Adrenal gland (tissue), 12 donors: Measurements from ENCODE around the gene NT5C2. TPM values are rescaled to one million over a fixed set of nuclear protein-coding genes. Genes with fewer than 3 reads are reported as not detected.

Source experiments
- DNase-seq, 7 donors: peaks; one replicate each; pipeline ENCODE4 v3.0.0-alpha.2; 2019 to 2020
- H3K27ac ChIP-seq, 5 donors: fragments of 200-600 bp; sonication (generic) in 4 of 5; 1 replicate in 3 of 5; 2 replicates in 2 of 5; pipeline versions ENCODE4 v1.5.1 to v1.8.0; 2016 to 2020; ENCODE audit warnings: mild to moderate bottlenecking in 1 of 5
- H3K27me3 ChIP-seq: fragments of 200-600 bp; 2 replicates; pipeline ENCODE4 v1.8.0; 2021
- H3K36me3 ChIP-seq, 2 donors: fragments of 200-600 bp; replicated peaks in 1 of 2; 1 replicate in 1 of 2; 2 replicates in 1 of 2; pipeline versions ENCODE4 v1.5.1 to v1.8.0; 2018 to 2022
- H3K4me1 ChIP-seq, 2 donors: fragments of 200-600 bp; replicated peaks in 1 of 2; 1 replicate in 1 of 2; 2 replicates in 1 of 2; pipeline versions ENCODE4 v1.5.1 to v1.8.0; 2018 to 2021
- H3K4me3 ChIP-seq, 4 donors: fragments of 200-600 bp; sonication (generic) in 3 of 4; one replicate each; pipeline ENCODE4 v1.5.1; 2016 to 2018
- H3K9me3 ChIP-seq, 3 donors: fragments of 200-600 bp; sonication (generic) in 1 of 3; replicated peaks in 1 of 3; 1 replicate in 2 of 3; 2 replicates in 1 of 3; pipeline versions ENCODE4 v1.5.1 to v1.8.0; 2016 to 2021
- POLR2A ChIP-seq, 2 donors: fragments of 450-650 bp; IDR thresholded peaks; one replicate each; pipeline ENCODE4 v1.6.1; 2017; ENCODE audit warnings: antibody characterized with exemption in 2 of 2, mild to moderate bottlenecking in 2 of 2, moderate library complexity in 1 of 2
- WGBS, 4 donors: extraction: QIAGEN DNeasy Blood & Tissue Kit in 2 of 4; methylation state at CpG; one replicate each; pipeline versions ENCODE4 v1.1.5 to v1.1.7; 2013 to 2017; 5-methylcytosine and 5-hydroxymethylcytosine counted together
- intact Hi-C, 2 donors: fragments of 100-400 bp; cut with DNase I; formaldehyde crosslinking; loops; one replicate each; pipeline versions ENCODE4 v1.14.1 to v1.15.0; 2022 to 2023
- polyA plus RNA-seq, 3 donors: library from polyadenylated mRNA; stranded (reverse); fragments of 200-250 nt in 2 of 3; fragments of 350-450 nt in 1 of 3; fragmentation: Illumina TruSeq in 1 of 3; extraction: RNeasy Lipid Tissue Mini Kit (QIAGEN cat#74804) in 1 of 3; gene quantifications; one replicate each; pipeline ENCODE4 v1.2.3, GENCODE V29; 2013 to 2014
- total RNA-seq, 9 donors: library from RNA; depleted of rRNA in 4 of 9; stranded (reverse); fragments of >200 nt in 4 of 9; fragments of 120-200 nt in 1 of 9; fragmentation: NEBNext Ultra II Directional in 1 of 9; extraction: Animal tissue kit (Norgen Biotek cat#: 25700) in 1 of 9; gene quantifications; one replicate each; pipeline versions ENCODE4 v1.1.0 to v1.2.4, GENCODE V29; 2013 to 2023
- TF ChIP-seq, protein P1 (sequence below), 6 experiments: fragments of 450-650 bp in 4 of 6; fragments of 200-600 bp in 2 of 6; sonication (generic) in 1 of 6; IDR thresholded peaks; 1 replicate in 5 of 6; 2 replicates in 1 of 6; pipeline versions ENCODE4 v1.5.1 to v1.8.0; 2016 to 2021; ENCODE audit warnings: antibody characterized with exemption in 6 of 6, mild to moderate bottlenecking in 2 of 6, moderate library complexity in 1 of 6
- donor health status: healthy with polysubstance abuse.
- donor health status: Bipolar disorder and iron deficiency.
- donor health status: DM: yes; HTN: yes; CAD: no.
- donor health status: DM: no; HTN: no; CAD: no.
- donor health status: DM: no; HTN: no; CAD: no.
- donor health status: DM: yes; HTN: yes; CAD: no.

Gene NT5C2
- total and polyA plus RNA-seq, 12 donors: 23.2 to 101 (median 71.1) TPM

DNA sequence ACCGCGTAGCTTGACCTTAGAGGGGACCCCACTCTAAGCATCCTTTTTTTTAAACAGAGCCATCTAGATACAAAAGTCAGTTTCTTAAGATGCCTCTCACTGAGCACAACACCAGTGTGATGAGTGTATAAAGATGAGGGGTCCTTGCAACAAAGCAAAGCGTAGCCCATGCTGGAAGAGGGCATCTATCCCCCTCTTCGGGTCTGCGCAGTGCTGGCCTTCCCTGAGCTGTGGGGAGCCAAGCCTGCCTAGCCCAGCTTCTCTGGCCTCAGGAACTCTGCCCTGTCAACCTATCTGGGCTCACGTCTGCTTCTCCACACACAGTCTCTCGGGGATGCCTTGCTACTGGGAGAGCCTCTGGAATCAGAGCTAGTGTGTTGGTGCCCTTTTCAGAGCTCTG is 114.0 kb downstream of the NT5C2 start:
- H3K27ac ChIP-seq: no peak overlapping the region
- no peak for TF ChIP-seq POLR2A (IDR thresholded peaks at IDR 0.05)
- TF ChIP-seq, protein P1, sequence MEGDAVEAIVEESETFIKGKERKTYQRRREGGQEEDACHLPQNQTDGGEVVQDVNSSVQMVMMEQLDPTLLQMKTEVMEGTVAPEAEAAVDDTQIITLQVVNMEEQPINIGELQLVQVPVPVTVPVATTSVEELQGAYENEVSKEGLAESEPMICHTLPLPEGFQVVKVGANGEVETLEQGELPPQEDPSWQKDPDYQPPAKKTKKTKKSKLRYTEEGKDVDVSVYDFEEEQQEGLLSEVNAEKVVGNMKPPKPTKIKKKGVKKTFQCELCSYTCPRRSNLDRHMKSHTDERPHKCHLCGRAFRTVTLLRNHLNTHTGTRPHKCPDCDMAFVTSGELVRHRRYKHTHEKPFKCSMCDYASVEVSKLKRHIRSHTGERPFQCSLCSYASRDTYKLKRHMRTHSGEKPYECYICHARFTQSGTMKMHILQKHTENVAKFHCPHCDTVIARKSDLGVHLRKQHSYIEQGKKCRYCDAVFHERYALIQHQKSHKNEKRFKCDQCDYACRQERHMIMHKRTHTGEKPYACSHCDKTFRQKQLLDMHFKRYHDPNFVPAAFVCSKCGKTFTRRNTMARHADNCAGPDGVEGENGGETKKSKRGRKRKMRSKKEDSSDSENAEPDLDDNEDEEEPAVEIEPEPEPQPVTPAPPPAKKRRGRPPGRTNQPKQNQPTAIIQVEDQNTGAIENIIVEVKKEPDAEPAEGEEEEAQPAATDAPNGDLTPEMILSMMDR (IDR thresholded peaks at IDR 0.05): no peak

DNA sequence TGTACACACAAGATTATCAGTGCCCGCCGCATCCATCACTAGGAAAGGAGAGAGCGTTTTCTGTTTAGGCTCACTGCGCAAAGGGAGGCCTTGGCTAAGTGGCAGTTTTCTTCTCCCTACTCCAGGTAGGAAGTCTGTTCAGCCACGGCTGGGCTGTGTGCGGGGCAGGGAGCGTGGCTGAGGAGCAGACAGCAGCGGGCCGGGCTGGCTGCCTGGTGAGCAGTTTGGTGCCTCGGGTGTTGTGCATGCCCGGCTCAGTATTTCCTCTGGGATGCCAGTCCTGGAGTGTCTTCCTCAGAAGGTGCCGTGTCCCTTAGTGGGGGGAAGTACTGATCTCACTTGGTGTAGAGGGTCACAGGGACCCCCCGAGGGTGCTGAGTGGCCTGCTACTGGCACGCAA is 114.4 kb downstream of the NT5C2 start:
- Histone ChIP-seq H3K27ac (no peak overlapping the region), H3K4me1 (no peaks in the 10 kb centered on the region), H3K36me3 (peaks cover 0 to 32% of the 10 kb centered on the region in 2 donors), H3K9me3 (no peaks in the 10 kb centered on the region), H3K27me3 (no peaks in the 10 kb centered on the region), H3K4me3 (no peak overlapping the region)
- peak in 1 of 7 donors; percentile 6 for DNase-seq
- TF ChIP-seq, protein P1 (IDR thresholded peaks at IDR 0.05): no peak
- no peak for TF ChIP-seq POLR2A (IDR thresholded peaks at IDR 0.05)
- intact Hi-C loops: loop anchor here (10.0 kb wide), 3 partner anchors 166 to 244 kb away; partner anchors contain the start of genes CYP17A1 (in 1 of the 2) and RPEL1 (in 1 of the 2)
- WGBS, 4 donors: 89 to 99% (median 94%) methylated on average over 7 to 14 of the region's 14 CpGs

More for the DNA sequence above, 114.0 kb downstream of the NT5C2 start:
- no peak overlapping the region for H3K4me3 ChIP-seq
- intact Hi-C loops: loop anchor here (10.0 kb wide), 3 partner anchors 166 to 244 kb away; partner anchors contain the start of genes CYP17A1 (in 1 of the 2) and RPEL1 (in 1 of the 2)
- peaks cover 0 to 35% of the 10 kb centered on the region in 2 donors for H3K36me3 ChIP-seq
- H3K4me1 ChIP-seq: no peaks in the 10 kb centered on the region
- H3K9me3 ChIP-seq: no peaks in the 10 kb centered on the region
- peak in 1 of 7 donors; percentile 9 for DNase-seq
- H3K27me3 ChIP-seq: no peaks in the 10 kb centered on the region
- 94 to 98% (median 96%) methylated on average over 5 to 7 of the region's 7 CpGs for WGBS, 4 donors

DNA sequence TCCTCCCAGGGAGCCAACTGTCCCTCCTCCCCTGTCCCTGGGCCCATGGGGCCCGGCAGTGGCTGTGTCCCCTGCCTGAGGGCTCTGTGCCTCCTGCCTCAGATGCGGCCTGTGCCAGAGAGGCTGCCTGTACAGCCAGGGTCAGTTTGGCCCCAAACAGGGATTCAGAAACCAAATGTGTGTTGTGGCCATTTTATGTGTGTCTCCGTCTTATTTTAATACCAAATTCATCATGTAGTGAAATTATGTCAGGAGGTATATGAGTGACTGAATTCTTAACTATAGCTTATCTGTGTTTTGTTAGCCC is 114.8 kb downstream of the NT5C2 start:
- intact Hi-C loops: loop anchor here (10.0 kb wide), 3 partner anchors 167 to 243 kb away; partner anchors contain the start of genes CYP17A1 (in 1 of the 2) and RPEL1 (in 1 of the 2)
- no peak for TF ChIP-seq POLR2A (IDR thresholded peaks at IDR 0.05)
- TF ChIP-seq, protein P1 (IDR thresholded peaks at IDR 0.05): no peak
- H3K27me3 ChIP-seq: no peaks in the 10 kb centered on the region
- 81 to 100% (median 86%) methylated on average over 1 to 3 of the region's 3 CpGs for WGBS, 4 donors
- peak in 1 of 7 donors; percentile 11 for DNase-seq
- H3K4me1 ChIP-seq: no peaks in the 10 kb centered on the region
- no peak overlapping the region for H3K27ac ChIP-seq
- H3K4me3 ChIP-seq: no peak overlapping the region
- peaks cover 0 to 28% of the 10 kb centered on the region in 2 donors for H3K36me3 ChIP-seq
- no peaks in the 10 kb centered on the region for H3K9me3 ChIP-seq

DNA sequence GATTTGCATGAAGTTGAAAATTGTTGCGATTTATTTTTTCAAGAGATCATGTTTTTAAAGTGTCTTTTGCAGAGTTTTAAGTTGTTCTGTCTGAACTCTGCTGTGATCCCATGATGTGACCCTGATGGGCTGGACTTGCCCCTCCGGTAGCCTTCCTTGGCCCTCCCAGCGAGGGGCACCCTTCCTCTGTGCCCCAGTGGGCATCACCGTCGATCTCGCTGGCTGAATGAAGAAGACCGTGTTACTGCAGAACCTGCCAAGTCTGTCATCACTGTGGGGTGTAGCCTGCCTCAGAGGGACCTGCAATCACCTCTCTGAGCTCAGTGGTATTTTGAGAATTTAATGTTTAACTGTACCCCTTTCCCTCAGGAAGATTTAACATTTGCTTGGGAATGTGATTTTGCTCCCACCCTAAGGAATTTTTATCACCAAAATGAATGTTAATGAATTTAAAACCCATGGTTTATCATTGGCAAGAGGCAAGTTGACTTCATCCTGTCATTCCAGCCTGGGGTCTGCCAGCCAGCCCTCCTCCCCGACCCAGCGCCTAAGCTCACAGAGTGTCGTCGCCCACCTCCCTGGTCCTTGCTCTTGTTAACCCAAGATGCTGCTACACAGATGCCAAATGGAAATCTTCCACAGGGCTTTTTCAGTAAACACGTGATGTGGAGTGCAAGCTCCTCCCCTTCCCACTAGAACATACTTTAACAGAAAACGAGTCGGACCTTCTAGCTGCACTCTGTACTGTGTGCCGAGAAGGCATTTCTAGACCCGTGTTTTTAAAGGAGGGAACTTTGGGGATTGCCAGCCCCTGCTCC is 115.4 kb downstream of the NT5C2 start:
- intact Hi-C loops: loop anchor here (10.0 kb wide), 3 partner anchors 167 to 243 kb away; partner anchors contain the start of genes CYP17A1 (in 1 of the 2) and RPEL1 (in 1 of the 2)
- Histone ChIP-seq H3K27me3 (no peaks in the 10 kb centered on the region), H3K9me3 (no peaks in the 10 kb centered on the region), H3K36me3 (peaks cover 0 to 28% of the 10 kb centered on the region in 2 donors), H3K4me3 (no peak overlapping the region), H3K27ac (no peak overlapping the region), H3K4me1 (no peaks in the 10 kb centered on the region)
- TF ChIP-seq, protein P1 (IDR thresholded peaks at IDR 0.05): no peak
- TF ChIP-seq POLR2A (IDR thresholded peaks at IDR 0.05): no peak
- DNase-seq: peak in 1 of 7 donors; percentile 15
- 73 to 86% (median 80%) methylated on average over 16 of the region's 16 CpGs for WGBS, 4 donors
